Measurements from ENCODE around the gene OPCML.

OPCML gene

GRCh38 chr11:133163463-133164419 is 368.6 kb downstream of the OPCML start:
- Histone ChIP-seq H3K27ac (ENCODE audit: low read depth, low read length) (no peak overlapping the region), H3K9me3 (ENCODE audit: control insufficient read depth in 1 of 2, low read length in 2 of 2) (no peaks in the 10 kb centered on the region), H3K4me3 (ENCODE audit: low read depth in 1 of 2, low read length in 2 of 2) (no peak overlapping the region)

GRCh38 chr11:133162227-133162626 is 370.1 kb downstream of the OPCML start:
- Histone ChIP-seq H3K36me3 (ENCODE audit: control insufficient read depth in 1 of 2, insufficient read depth in 2 of 2, low read length in 2 of 2) (no peaks in the 10 kb centered on the region), H3K9ac (ENCODE audit: low read depth in 1 of 2, low read length in 2 of 2) (no peak overlapping the region), H3K4me3 (ENCODE audit: low read depth in 1 of 2, low read length in 2 of 2) (no peak overlapping the region), H3K27me3 (ENCODE audit: control insufficient read depth in 1 of 2, insufficient read depth in 2 of 2, low read length in 2 of 2) (peaks cover 2 to 12% of the 10 kb centered on the region in 2 donors), H3K9me3 (ENCODE audit: control insufficient read depth in 1 of 2, low read length in 2 of 2) (no peaks in the 10 kb centered on the region), H3K27ac (ENCODE audit: low read depth, low read length) (no peak overlapping the region), H3K4me1 (ENCODE audit: control insufficient read depth in 1 of 2, insufficient read depth in 2 of 2, low read length in 2 of 2) (peaks cover 0 to 4% of the 10 kb centered on the region in 2 donors)

More at GRCh38 chr11:133163463-133164419, 368.6 kb downstream of the OPCML start:
- no peak overlapping the region for H3K9ac ChIP-seq (ENCODE audit: low read depth in 1 of 2, low read length in 2 of 2)
- H3K27me3 ChIP-seq (ENCODE audit: control insufficient read depth in 1 of 2, insufficient read depth in 2 of 2, low read length in 2 of 2), result peaks cover 0 to 8% of the 10 kb centered on the region in 2 donors
- no peaks in the 10 kb centered on the region for H3K36me3 ChIP-seq (ENCODE audit: control insufficient read depth in 1 of 2, insufficient read depth in 2 of 2, low read length in 2 of 2)
- H3K4me1 ChIP-seq (ENCODE audit: control insufficient read depth in 1 of 2, insufficient read depth in 2 of 2, low read length in 2 of 2), result peaks cover 0 to 4% of the 10 kb centered on the region in 2 donors

GRCh38 chr11:133160754-133161153 is 371.5 kb downstream of the OPCML start:
- Histone ChIP-seq H3K4me1 (ENCODE audit: control insufficient read depth in 1 of 2, insufficient read depth in 2 of 2, low read length in 2 of 2) (peaks cover 0 to 4% of the 10 kb centered on the region in 2 donors), H3K27ac (ENCODE audit: low read depth, low read length) (no peak overlapping the region), H3K9ac (ENCODE audit: low read depth in 1 of 2, low read length in 2 of 2) (no peak overlapping the region), H3K9me3 (ENCODE audit: control insufficient read depth in 1 of 2, low read length in 2 of 2) (no peaks in the 10 kb centered on the region), H3K27me3 (ENCODE audit: control insufficient read depth in 1 of 2, insufficient read depth in 2 of 2, low read length in 2 of 2) (peaks cover 3 to 14% of the 10 kb centered on the region in 2 donors), H3K4me3 (ENCODE audit: low read depth in 1 of 2, low read length in 2 of 2) (no peak overlapping the region), H3K36me3 (ENCODE audit: control insufficient read depth in 1 of 2, insufficient read depth in 2 of 2, low read length in 2 of 2) (no peaks in the 10 kb centered on the region)

- H3K4me3 ChIP-seq (ENCODE audit: low read depth in 1 of 2, low read length in 2 of 2), result no peak overlapping the region
- peaks cover 0 to 3% of the 10 kb centered on the region in 2 donors for H3K4me1 ChIP-seq (ENCODE audit: control insufficient read depth in 1 of 2, insufficient read depth in 2 of 2, low read length in 2 of 2)
- H3K9me3 ChIP-seq (ENCODE audit: control insufficient read depth in 1 of 2, low read length in 2 of 2), result no peaks in the 10 kb centered on the region
- no peak overlapping the region for H3K9ac ChIP-seq (ENCODE audit: low read depth in 1 of 2, low read length in 2 of 2)
- H3K27me3 ChIP-seq (ENCODE audit: control insufficient read depth in 1 of 2, insufficient read depth in 2 of 2, low read length in 2 of 2), result peaks cover 3 to 14% of the 10 kb centered on the region in 2 donors
- H3K27ac ChIP-seq (ENCODE audit: low read depth, low read length), result no peak overlapping the region
- H3K36me3 ChIP-seq (ENCODE audit: control insufficient read depth in 1 of 2, insufficient read depth in 2 of 2, low read length in 2 of 2), result no peaks in the 10 kb centered on the region
Observed at GRCh38 chr11:133156986-133157745, 375.1 kb downstream of the OPCML start.

- H3K4me1 ChIP-seq (ENCODE audit: control insufficient read depth in 1 of 2, insufficient read depth in 2 of 2, low read length in 2 of 2), result no peaks in the 10 kb centered on the region
- no peaks in the 10 kb centered on the region for H3K9me3 ChIP-seq (ENCODE audit: control insufficient read depth in 1 of 2, low read length in 2 of 2)
- H3K36me3 ChIP-seq (ENCODE audit: control insufficient read depth in 1 of 2, insufficient read depth in 2 of 2, low read length in 2 of 2), result no peaks in the 10 kb centered on the region
- H3K27me3 ChIP-seq (ENCODE audit: control insufficient read depth in 1 of 2, insufficient read depth in 2 of 2, low read length in 2 of 2), result peaks cover 3 to 12% of the 10 kb centered on the region in 2 donors
- H3K27ac ChIP-seq (ENCODE audit: low read depth, low read length), result no peak overlapping the region
- H3K9ac ChIP-seq (ENCODE audit: low read depth in 1 of 2, low read length in 2 of 2), result no peak overlapping the region
- H3K4me3 ChIP-seq (ENCODE audit: low read depth in 1 of 2, low read length in 2 of 2), result no peak overlapping the region
Observed at GRCh38 chr11:133154781-133155180, 377.5 kb downstream of the OPCML start.

- no peak overlapping the region for H3K9ac ChIP-seq (ENCODE audit: low read depth in 1 of 2, low read length in 2 of 2)
- no peak overlapping the region for H3K27ac ChIP-seq (ENCODE audit: low read depth, low read length)
- H3K27me3 ChIP-seq (ENCODE audit: control insufficient read depth in 1 of 2, insufficient read depth in 2 of 2, low read length in 2 of 2), result peaks cover 3 to 6% of the 10 kb centered on the region in 2 donors
- no peaks in the 10 kb centered on the region for H3K9me3 ChIP-seq (ENCODE audit: control insufficient read depth in 1 of 2, low read length in 2 of 2)
- H3K4me3 ChIP-seq (ENCODE audit: low read depth in 1 of 2, low read length in 2 of 2), result no peak overlapping the region
- H3K4me1 ChIP-seq (ENCODE audit: control insufficient read depth in 1 of 2, insufficient read depth in 2 of 2, low read length in 2 of 2), result no peaks in the 10 kb centered on the region
- H3K36me3 ChIP-seq (ENCODE audit: control insufficient read depth in 1 of 2, insufficient read depth in 2 of 2, low read length in 2 of 2), result no peaks in the 10 kb centered on the region
Observed at GRCh38 chr11:133154076-133154475, 378.2 kb downstream of the OPCML start.

- Histone ChIP-seq H3K4me3 (ENCODE audit: low read depth in 1 of 2, low read length in 2 of 2) (no peak overlapping the region), H3K27me3 (ENCODE audit: control insufficient read depth in 1 of 2, insufficient read depth in 2 of 2, low read length in 2 of 2) (peaks cover 6% of the 10 kb centered on the region in 2 donors), H3K9ac (ENCODE audit: low read depth in 1 of 2, low read length in 2 of 2) (no peak overlapping the region), H3K36me3 (ENCODE audit: control insufficient read depth in 1 of 2, insufficient read depth in 2 of 2, low read length in 2 of 2) (no peaks in the 10 kb centered on the region), H3K4me1 (ENCODE audit: control insufficient read depth in 1 of 2, insufficient read depth in 2 of 2, low read length in 2 of 2) (no peaks in the 10 kb centered on the region), H3K9me3 (ENCODE audit: control insufficient read depth in 1 of 2, low read length in 2 of 2) (no peaks in the 10 kb centered on the region), H3K27ac (ENCODE audit: low read depth, low read length) (no peak overlapping the region)
Observed at GRCh38 chr11:133153031-133153430, 379.3 kb downstream of the OPCML start.

GRCh38 chr11:133149698-133150097 is 382.6 kb downstream of the OPCML start:
- H3K27me3 ChIP-seq (ENCODE audit: control insufficient read depth in 1 of 2, insufficient read depth in 2 of 2, low read length in 2 of 2), result peaks cover 0 to 3% of the 10 kb centered on the region in 2 donors
- H3K36me3 ChIP-seq (ENCODE audit: control insufficient read depth in 1 of 2, insufficient read depth in 2 of 2, low read length in 2 of 2), result no peaks in the 10 kb centered on the region
- no peak overlapping the region for H3K4me3 ChIP-seq (ENCODE audit: low read depth in 1 of 2, low read length in 2 of 2)
- no peaks in the 10 kb centered on the region for H3K9me3 ChIP-seq (ENCODE audit: control insufficient read depth in 1 of 2, low read length in 2 of 2)
- H3K4me1 ChIP-seq (ENCODE audit: control insufficient read depth in 1 of 2, insufficient read depth in 2 of 2, low read length in 2 of 2), result no peaks in the 10 kb centered on the region
- H3K9ac ChIP-seq (ENCODE audit: low read depth in 1 of 2, low read length in 2 of 2), result no peak overlapping the region
- no peak overlapping the region for H3K27ac ChIP-seq (ENCODE audit: low read depth, low read length)

- Histone ChIP-seq H3K4me1 (ENCODE audit: control insufficient read depth in 1 of 2, insufficient read depth in 2 of 2, low read length in 2 of 2) (no peaks in the 10 kb centered on the region), H3K9ac (ENCODE audit: low read depth in 1 of 2, low read length in 2 of 2) (no peak overlapping the region), H3K36me3 (ENCODE audit: control insufficient read depth in 1 of 2, insufficient read depth in 2 of 2, low read length in 2 of 2) (no peaks in the 10 kb centered on the region), H3K27ac (ENCODE audit: low read depth, low read length) (no peak overlapping the region), H3K9me3 (ENCODE audit: control insufficient read depth in 1 of 2, low read length in 2 of 2) (no peaks in the 10 kb centered on the region), H3K4me3 (ENCODE audit: low read depth in 1 of 2, low read length in 2 of 2) (no peak overlapping the region), H3K27me3 (ENCODE audit: control insufficient read depth in 1 of 2, insufficient read depth in 2 of 2, low read length in 2 of 2) (peaks cover 0 to 3% of the 10 kb centered on the region in 2 donors)
Observed at GRCh38 chr11:133147625-133148024, 384.7 kb downstream of the OPCML start.
